Central memory CD8-positive, alpha-beta T cell (primary cell): ENCODE results near the gene SLC12A1.

Experiments used
- ATAC-seq: fragments of 150-1000 bp; cut with Tn5 transposase; replicated peaks from 2 replicates; pipeline ENCODE4 v1.10.0; 2022; ENCODE audit warnings: mild to moderate bottlenecking, moderate FRiP score, moderate number of reproducible peaks; ENCODE audit not compliant: poor library complexity, severe bottlenecking; ENCODE audit errors: extremely low read depth
- DNase-seq, 2 donors: peaks; one replicate each; pipeline ENCODE4 v3.0.0; 2021; ENCODE audit warnings: low spot score in 2 of 2
- H3K27ac Mint-ChIP-seq: one replicate; pipeline ENCODE4 v1.8.0; 2022; ENCODE audit warnings: low read depth, mild to moderate bottlenecking, moderate library complexity, mixed read lengths
- H3K27me3 Mint-ChIP-seq: one replicate; pipeline ENCODE4 v1.8.0; 2022; ENCODE audit warnings: mixed read lengths
- H3K36me3 Mint-ChIP-seq: one replicate; pipeline ENCODE4 v1.8.0; 2022; ENCODE audit warnings: mild to moderate bottlenecking, moderate library complexity, mixed read lengths; ENCODE audit not compliant: insufficient read depth
- H3K4me1 Mint-ChIP-seq: one replicate; pipeline ENCODE4 v1.8.0; 2022; ENCODE audit warnings: mixed read lengths
- H3K4me3 Mint-ChIP-seq: one replicate; pipeline ENCODE4 v1.8.0; 2022; ENCODE audit warnings: mild to moderate bottlenecking, moderate library complexity, mixed read lengths
- H3K9me3 Mint-ChIP-seq: one replicate; pipeline ENCODE4 v1.8.0; 2022; ENCODE audit warnings: mixed read lengths

The SLC12A1 gene

GRCh38 chr15:48250640-48251076, 44.6 kb downstream of the SLC12A1 start:
- DNase-seq (no peak), ATAC-seq (no peak)
- peaks cover 39% of the 10 kb centered on the region for H3K27me3 Mint-ChIP-seq
- H3K4me1 Mint-ChIP-seq = no peaks in the 10 kb centered on the region
- H3K36me3 Mint-ChIP-seq = no peaks in the 10 kb centered on the region
- H3K9me3 Mint-ChIP-seq = no peaks in the 10 kb centered on the region
- H3K4me3 Mint-ChIP-seq = no peak overlapping the region
- H3K27ac Mint-ChIP-seq = no peak overlapping the region

DNA sequence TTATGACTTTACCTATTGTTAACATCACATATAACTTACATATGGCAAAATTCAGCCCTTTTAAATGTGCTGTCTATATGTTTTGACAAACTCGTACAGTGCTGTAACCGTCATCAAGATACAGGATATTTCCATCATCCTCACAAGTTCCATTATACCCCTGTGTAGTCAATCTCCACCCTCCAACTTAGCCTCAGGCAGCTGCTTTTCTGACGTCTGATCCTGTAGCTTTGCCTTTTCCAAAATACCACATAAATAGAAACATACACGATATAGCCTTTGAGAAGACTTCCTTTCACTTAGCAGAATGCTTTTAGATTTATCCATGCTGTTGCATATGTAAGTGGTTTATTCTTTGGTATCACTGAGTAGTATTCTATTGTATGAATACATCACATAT, 47.1 kb downstream of the SLC12A1 start:
- H3K9me3 Mint-ChIP-seq = no peaks in the 10 kb centered on the region
- H3K27ac Mint-ChIP-seq = no peak overlapping the region
- no peaks in the 10 kb centered on the region for H3K4me1 Mint-ChIP-seq
- H3K36me3 Mint-ChIP-seq = no peaks in the 10 kb centered on the region
- H3K4me3 Mint-ChIP-seq = no peak overlapping the region
- peaks cover 55% of the 10 kb centered on the region for H3K27me3 Mint-ChIP-seq
- ATAC-seq = no peak
- no peak for DNase-seq

DNA sequence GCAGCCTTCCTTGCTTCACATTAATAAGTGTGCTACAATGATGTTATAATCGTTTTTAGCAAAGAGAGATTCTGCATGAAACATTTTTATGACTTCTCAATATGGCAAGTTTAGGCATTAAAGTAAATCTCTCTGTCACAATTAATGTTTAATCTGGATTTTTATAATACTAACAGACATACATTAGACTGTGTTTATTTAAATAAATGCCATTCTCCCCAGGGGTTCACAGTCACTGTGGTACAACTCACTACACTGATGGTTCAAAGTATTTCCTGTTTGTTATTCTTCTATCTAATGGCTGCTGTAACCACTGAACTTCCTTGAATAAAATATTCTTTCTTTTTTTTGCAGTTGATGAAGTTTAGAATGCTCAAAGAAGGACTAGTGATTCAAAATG, 59.0 kb downstream of the SLC12A1 start:
- Mint-ChIP-seq H3K36me3 (no peaks in the 10 kb centered on the region), H3K4me3 (no peak overlapping the region), H3K4me1 (no peaks in the 10 kb centered on the region), H3K9me3 (no peaks in the 10 kb centered on the region), H3K27me3 (peaks cover 36% of the 10 kb centered on the region), H3K27ac (no peak overlapping the region)
- no peak for DNase-seq
- ATAC-seq = no peak

DNA sequence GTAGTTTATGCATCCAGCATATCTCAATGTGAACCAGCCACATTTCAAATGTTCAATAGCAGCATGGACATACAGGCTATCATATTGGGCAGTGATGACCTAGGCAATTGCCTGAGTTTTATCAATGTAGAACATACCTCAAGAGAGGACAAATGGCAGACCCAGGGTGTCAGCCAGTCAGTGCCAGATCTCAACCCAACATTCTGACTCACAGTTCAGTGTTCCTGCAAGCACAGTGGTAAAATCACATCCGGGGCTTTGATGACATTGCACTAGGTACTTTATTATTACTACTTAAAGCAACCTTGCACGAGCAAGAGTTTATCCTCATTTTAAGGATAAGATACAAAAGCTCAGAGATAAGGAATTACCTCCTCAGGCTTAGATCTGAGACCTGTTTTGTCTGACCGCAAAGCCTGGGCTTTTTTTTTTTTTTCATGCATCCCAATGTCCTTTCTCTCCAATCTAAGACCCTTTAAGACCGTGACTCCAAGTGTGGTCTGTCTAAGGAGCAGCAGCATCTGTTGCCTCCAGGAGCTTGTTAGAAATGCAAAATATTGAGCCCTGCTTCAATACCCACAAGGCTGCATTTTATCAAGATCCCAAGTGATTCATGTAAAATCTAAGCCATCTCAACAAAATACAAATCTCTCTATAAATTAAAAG, 60.1 kb downstream of the SLC12A1 start:
- no peaks in the 10 kb centered on the region for H3K4me1 Mint-ChIP-seq
- H3K9me3 Mint-ChIP-seq = no peaks in the 10 kb centered on the region
- no peak overlapping the region for H3K27ac Mint-ChIP-seq
- no peak for DNase-seq
- ATAC-seq = no peak
- no peak overlapping the region for H3K4me3 Mint-ChIP-seq
- peaks cover 36% of the 10 kb centered on the region for H3K27me3 Mint-ChIP-seq
- no peaks in the 10 kb centered on the region for H3K36me3 Mint-ChIP-seq

- Mint-ChIP-seq H3K9me3 (no peaks in the 10 kb centered on the region), H3K4me3 (no peak overlapping the region), H3K36me3 (no peaks in the 10 kb centered on the region), H3K27me3 (peaks cover 36% of the 10 kb centered on the region), H3K27ac (no peak overlapping the region), H3K4me1 (no peaks in the 10 kb centered on the region)
- ATAC-seq (no peak), DNase-seq (no peak)
Measured at GRCh38 chr15:48267766-48268165, 61.7 kb downstream of the SLC12A1 start.

- H3K36me3 Mint-ChIP-seq = no peaks in the 10 kb centered on the region
- ATAC-seq = no peak
- no peak overlapping the region for H3K4me3 Mint-ChIP-seq
- no peak for DNase-seq
- no peaks in the 10 kb centered on the region for H3K4me1 Mint-ChIP-seq
- H3K9me3 Mint-ChIP-seq = no peaks in the 10 kb centered on the region
- peaks cover 14% of the 10 kb centered on the region for H3K27me3 Mint-ChIP-seq
- H3K27ac Mint-ChIP-seq = no peak overlapping the region
Measured at GRCh38 chr15:48273049-48273448, 66.9 kb downstream of the SLC12A1 start.

GRCh38 chr15:48278666-48279065, 72.6 kb downstream of the SLC12A1 start:
- no peak overlapping the region for H3K4me3 Mint-ChIP-seq
- no peak for ATAC-seq

DNA sequence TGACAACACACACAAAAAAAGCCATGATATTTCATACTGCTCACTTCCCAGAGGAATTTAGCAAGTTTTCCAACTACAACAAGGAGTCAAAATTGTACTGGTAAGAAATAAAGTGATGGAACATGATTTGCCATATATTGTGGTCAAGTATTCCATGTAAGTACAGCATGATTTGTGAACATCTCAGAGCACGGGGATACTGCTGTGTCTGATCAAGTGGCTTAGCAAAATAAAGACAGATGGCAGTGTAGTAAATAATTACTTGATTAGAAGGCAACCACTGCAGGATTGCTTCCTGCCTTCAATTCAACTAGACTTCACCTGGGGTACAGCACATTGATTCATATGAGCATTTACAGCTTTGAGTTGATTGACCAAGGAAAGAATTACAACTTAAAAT, 73.5 kb downstream of the SLC12A1 start:
- Mint-ChIP-seq H3K4me3 (no peak overlapping the region), H3K9me3 (no peaks in the 10 kb centered on the region), H3K27me3 (peaks cover 9% of the 10 kb centered on the region), H3K4me1 (no peaks in the 10 kb centered on the region), H3K27ac (no peak overlapping the region), H3K36me3 (no peaks in the 10 kb centered on the region)
- ATAC-seq (no peak), DNase-seq (no peak)

More at GRCh38 chr15:48278666-48279065, 72.6 kb downstream of the SLC12A1 start:
- no peak for DNase-seq
- Mint-ChIP-seq H3K4me1 (no peaks in the 10 kb centered on the region), H3K27me3 (peaks cover 9% of the 10 kb centered on the region), H3K36me3 (no peaks in the 10 kb centered on the region), H3K27ac (no peak overlapping the region), H3K9me3 (no peaks in the 10 kb centered on the region)

DNA sequence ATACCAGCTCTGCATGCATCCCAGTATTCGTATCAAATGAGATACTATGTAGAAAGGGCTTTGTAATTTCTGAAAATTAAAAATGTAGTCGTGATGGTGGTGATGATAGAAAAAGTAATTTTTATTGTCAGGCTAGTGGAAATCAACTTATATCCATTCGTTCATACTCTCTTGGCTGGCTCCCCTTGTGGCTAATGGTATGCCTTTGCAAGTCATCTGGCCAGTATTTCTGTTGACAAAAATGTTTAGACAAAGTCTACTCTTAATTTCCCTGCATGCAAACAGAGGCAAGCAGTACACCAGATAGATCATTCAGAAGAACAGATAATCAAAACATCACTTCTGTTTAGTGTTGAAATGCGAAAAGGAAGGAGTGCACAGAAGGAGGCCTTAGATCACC, 75.6 kb downstream of the SLC12A1 start:
- Mint-ChIP-seq H3K4me3 (no peak overlapping the region), H3K27ac (no peak overlapping the region), H3K36me3 (no peaks in the 10 kb centered on the region), H3K27me3 (peaks cover 18% of the 10 kb centered on the region), H3K4me1 (no peaks in the 10 kb centered on the region), H3K9me3 (no peaks in the 10 kb centered on the region)
- DNase-seq = no peak
- no peak for ATAC-seq

DNA sequence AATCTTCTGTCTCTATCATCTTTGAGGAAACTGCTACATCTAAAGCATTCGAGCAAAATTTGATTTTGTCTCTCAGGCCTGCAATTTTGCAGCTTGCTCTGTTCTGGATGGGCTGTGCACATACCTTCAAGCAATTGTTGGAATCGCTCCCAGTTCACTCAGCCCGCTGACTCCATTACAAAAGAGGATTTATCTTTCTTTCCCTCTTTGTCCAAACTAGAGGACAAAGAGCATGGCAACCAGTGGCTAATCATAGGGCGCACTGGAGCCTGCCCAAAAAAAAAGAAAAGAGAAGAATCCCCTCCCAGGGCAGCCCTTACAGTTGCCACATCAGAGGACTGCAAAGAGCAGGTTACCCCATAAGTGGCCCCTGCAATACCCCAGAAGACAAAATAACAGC, 76.1 kb downstream of the SLC12A1 start:
- Mint-ChIP-seq H3K36me3 (no peaks in the 10 kb centered on the region), H3K27me3 (peaks cover 18% of the 10 kb centered on the region), H3K4me1 (no peaks in the 10 kb centered on the region), H3K27ac (no peak overlapping the region), H3K9me3 (no peaks in the 10 kb centered on the region), H3K4me3 (no peak overlapping the region)
- ATAC-seq (no peak), DNase-seq (no peak)

GRCh38 chr15:48283396-48284145, 77.5 kb downstream of the SLC12A1 start:
- Mint-ChIP-seq H3K9me3 (no peaks in the 10 kb centered on the region), H3K4me3 (no peak overlapping the region), H3K27me3 (peaks cover 18% of the 10 kb centered on the region), H3K27ac (no peak overlapping the region), H3K36me3 (no peaks in the 10 kb centered on the region), H3K4me1 (no peaks in the 10 kb centered on the region)
- no peak for ATAC-seq
- no peak for DNase-seq

DNA sequence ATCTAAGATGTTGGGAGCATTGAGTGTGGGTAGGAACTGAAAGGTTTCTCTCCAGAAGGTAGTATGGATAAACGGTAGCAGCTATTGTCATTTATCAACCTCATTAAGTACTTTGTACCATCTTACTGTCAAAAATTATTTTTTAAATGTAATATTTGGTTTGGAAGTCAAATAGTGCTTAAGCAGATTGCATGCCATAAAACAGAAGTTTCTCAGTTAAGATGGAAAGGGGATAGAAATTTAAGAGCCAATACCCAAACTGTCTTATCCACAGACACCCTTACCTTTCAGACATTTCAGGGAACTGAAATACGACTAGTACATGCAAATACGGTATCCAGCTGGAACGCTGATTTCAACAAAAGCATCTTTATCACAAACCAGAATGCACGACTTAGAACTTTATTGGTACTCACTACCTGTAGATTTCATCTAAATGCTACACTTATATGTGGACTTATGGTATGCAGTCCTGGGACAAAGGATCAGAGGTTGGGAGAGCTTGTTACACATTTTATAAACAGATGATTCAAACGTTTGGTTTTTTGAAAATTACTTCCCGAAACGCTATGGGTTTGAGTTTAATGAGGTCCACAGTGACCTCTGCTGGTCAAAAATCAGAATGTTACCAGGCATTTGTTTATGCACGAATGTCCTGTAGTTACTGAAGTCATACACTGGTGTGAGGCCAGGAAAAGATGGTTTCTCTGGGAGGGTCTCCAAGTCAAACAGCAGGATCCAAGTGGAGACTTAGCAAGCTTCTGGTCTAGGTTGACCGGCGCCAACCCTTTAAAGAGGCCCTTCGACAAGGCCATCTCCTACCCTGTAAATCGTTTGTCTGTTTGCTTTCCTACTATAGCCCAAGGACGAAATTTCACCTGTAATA, 79.5 kb downstream of the SLC12A1 start:
- Mint-ChIP-seq H3K36me3 (no peaks in the 10 kb centered on the region), H3K27ac (no peak overlapping the region), H3K27me3 (peaks cover 18% of the 10 kb centered on the region), H3K4me3 (no peak overlapping the region), H3K9me3 (no peaks in the 10 kb centered on the region), H3K4me1 (no peaks in the 10 kb centered on the region)
- no peak for ATAC-seq
- peak; percentile 13 to 16 for DNase-seq
